ENCODE measurements around the gene MDH1.
"Not testable (repeated sequence)": the region's sequence is repeated elsewhere in the genome, so short reads cannot be mapped to it uniquely, and the experiment has no call there.

MDH1 gene

DNA sequence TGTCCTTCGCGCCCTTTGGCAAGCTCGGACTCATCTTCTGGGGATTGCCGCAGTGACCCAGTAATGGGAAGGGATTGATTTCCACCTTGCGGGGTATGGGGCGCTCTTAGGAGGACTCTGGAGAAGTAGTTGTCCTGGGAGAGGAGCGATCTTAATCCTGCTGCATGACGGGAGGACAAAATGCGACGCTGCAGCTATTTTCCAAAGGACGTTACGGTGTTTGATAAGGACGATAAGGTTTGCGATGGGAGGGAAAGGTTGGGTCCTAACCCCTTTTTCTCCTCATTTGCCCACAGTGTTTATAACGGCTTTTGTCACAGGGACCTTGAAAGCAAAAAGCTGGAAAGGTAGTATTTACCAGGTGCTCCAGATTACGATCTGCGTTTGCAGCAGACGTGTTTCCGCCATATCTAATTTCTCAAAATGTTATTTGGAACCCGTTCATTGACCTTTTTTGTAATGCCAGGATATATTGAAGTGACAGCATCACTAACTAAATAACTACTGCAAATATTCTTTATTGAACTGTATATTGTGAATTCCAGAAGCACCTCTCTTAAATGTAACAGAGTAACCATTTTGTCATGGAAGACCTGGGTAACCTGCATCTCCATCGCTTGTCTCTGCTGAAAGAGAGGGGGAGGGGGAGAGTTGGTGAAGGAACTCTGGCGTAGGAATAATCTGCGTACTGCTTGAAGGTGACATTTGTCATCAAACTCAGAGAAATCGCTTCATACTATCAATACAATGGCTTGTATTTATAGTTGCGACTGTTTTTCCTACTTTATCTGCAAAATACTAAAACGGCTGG is 590 bp downstream of the MDH1 start:
- DNase-seq, result no peak

DNA sequence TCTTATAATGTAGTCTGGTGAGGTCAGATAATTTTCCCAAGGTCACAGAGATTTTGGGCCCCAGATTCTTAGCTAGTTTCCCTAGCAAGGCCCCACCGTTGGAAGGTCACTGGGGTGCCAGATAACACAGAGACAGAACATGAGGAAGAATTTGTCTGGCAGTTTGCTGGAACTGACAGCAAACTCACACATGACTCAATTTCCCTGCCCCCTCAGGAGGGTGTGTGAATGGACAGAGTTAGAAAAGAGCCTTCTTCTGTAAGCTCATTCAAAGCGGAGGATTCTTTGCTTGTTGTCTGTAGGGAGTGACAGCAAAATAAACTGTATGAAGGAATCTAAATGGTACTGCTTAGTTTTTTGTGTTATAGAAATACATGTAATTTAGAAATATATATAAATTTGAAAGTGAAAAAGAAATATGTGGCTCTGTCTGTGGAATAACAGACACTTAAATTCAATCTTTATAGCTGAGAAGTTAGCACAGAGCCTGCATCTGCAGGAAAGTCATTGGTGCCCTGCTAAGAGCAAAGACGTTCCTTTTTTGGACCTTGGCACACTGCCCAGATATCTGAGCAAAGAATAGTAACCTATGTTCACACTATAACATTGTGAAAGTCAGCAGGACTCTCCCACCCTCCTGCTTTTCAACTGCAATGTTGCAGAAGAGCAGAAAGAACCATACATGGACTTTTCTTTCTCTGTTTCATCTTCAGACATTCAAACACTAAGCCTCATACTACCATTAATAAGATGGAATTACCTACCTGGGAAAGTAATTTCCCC is 2.1 kb downstream of the MDH1 start:
- DNase-seq, result no peak

DNA sequence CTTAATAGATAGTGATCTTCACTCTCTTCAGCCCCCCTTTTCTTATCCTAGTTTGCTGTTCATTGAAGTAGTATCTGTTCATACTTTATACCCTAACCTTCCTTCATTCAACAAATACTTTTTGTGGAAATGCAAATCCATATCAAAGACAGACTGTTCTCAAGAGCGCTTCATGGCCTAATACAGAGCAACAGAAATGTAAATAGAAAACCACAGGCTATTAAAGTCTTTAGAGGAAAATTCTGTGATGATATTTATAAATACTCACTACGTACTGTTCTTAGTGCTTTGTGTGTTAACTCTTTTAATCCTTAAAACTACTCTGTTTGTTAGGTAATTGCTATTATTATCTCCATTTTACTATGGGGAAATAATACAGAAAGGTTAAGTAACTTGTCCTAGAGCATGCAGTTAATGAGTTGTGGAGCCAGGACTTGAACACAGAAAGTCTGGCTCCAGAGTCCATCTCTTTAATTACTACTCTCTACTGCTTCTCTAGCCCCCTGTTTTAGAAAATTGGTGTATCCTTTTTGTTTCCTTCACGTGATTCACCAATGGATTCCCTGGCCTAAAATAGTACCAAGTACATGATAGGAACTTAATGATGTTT is 2.9 kb downstream of the MDH1 start:
- DNase-seq, result no peak

DNA sequence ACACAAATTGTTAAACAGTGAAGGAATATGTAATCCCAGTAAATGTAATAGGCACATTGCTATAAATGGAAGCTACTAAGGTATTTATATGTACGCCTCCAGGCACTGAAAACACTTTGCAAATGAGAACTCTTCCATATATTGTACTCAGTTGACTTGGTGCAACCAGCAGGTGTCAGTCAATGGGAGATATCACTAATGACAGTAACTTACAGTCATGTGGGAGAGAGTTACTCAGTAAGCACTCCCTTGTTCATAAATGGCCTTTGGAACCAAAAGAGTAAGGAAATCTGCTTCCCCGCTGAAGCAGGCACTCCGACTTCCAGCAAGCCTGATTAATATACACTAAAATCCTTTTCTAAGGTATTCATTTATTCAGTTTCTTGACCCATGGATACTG is 5.9 kb downstream of the MDH1 start:
- no peak for DNase-seq

DNA sequence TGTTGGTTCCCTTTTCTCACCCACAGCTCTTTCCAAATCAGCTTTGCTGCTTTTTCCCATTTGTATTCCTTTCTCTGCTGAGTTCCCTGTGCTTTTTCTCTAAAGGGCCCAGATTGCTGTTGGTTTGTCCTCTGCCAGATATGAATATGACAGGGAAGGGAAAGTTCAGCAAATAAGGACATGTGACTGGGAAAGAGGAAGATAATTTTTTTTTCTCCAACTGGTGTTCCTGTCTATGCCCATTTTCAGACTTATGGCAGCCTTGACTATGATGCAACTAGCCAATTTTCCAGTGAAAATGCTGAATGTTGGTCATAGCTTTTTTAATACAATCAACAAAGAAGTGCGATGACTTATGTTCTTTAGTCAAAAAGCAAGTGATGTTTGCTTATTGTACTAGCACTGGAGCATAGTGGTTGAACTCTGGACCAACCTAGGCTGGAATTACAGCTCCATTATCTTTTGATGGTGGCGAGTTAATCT is 7.7 kb downstream of the MDH1 start:
- no peak for DNase-seq

DNA sequence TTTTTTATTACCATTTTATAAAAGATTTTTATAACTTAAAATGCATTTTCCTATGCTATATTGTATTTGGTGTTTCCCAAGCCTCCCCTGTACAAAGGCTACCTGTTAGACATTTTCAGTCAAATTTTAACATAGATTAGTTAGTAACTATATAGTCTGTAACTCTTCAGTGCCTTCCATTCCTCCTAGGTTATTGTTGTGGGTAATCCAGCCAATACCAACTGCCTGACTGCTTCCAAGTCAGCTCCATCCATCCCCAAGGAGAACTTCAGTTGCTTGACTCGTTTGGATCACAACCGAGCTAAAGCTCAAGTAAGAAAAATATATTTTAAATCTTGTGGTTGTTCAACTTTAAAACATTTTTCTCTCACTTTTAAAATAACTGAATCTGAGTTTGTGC is 10.2 kb downstream of the MDH1 start:
- DNase-seq, result no peak

DNA sequence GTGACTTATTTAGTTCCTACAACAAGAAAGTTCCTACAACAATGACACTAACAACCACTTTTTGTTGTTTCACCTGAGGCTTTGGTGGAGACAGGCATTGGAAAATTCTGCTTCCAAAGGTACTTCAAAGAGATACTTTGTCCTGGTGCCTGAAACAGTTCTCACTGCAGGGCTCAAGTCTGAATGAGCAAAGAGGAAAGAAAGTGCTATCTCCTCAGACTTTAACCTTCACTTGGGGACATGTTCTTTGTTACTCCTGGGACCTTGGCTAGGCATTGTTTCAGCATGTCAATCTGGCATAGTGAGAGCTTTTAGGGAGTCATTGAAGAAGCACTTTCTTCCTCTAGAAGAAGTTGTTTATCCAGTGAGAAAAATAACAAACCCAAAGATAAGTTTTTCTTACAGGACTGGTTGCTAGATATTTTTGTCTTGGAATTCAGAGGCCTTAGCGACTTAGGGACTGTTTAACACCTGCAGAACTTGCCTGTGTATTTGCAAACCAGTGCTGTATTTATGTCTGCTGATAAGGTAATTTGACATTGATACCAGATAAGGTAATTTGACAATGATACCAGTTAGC is 12.2 kb downstream of the MDH1 start:
- no peak for DNase-seq

DNA sequence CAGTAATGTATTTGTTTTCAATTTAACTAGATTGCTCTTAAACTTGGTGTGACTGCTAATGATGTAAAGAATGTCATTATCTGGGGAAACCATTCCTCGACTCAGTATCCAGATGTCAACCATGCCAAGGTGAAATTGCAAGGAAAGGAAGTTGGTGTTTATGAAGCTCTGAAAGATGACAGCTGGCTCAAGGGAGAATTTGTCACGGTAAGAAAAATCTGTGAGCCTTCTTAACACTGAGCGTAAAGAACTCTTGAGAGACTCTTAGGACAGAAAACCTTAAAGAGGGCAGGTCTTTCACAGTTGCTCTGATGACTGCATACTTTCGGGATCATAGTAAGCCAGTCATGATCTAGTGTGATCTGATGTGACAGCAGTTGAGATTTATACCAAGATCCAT is 15.9 kb downstream of the MDH1 start:
- DNase-seq, result no peak

DNA sequence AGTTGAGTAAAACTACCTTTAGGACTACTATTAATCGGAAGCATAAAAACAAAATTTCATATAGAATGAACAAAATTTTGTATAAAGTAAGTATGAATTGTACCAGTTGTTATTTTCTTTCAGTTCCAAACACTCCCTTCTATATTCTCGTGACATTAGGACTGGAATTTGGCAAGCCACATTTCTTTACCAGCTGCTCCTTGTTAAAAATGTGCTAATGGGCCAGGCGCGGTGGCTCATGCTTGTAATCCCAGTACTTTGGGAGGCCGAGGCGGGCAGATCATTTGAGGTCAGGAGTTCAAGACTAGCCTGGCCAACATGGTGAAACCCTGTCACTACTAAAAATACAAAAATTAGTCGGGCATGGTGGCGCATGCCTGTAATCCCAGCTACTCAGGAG is 20.1 kb downstream of the MDH1 start:
- DNase-seq, result not testable (repeated sequence)

DNA sequence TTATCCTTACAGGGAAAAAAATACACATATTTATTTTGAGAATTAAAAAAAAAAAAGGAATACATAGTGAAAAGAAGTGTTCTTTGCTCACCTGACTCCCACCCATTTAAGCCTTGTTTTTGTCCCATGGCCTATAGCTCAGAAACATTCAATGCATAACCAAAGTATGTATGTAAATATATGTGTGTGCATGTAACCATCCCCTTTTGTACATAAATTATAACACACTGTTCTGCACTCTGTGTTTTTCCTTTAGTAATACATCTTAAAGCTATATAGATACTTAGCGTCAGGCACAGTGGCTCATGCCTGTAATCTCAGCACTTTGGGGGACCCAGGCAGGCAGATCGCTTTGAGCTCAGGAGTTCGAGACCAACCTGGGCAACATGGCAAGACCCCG is 21.8 kb downstream of the MDH1 start:
- no peak for DNase-seq

DNA sequence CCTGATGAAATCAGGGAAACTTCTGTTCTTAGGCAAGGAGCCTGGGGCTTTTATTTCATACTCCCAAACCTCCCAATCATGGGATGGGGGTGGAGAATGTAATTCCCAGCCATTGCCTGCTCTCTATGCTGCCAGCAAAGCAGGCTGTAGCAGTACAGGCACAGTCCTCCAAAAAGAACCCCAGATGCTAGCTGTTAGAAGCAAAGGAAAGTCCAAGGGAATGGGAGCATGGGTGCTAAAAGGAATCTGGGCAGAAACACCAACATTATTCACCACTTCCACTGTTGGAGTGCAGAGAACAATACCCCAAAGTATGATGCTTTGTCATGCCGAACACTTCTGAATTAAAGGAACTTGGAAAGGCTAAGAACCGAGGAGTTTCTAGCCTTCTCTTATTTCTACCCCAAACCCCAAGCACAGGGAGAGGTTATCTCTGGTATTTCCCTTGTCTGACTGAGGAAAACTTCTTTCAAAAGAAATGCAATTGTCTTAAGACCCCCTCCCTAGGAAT is 24.7 kb downstream of the MDH1 start:
- no peak for DNase-seq

DNA sequence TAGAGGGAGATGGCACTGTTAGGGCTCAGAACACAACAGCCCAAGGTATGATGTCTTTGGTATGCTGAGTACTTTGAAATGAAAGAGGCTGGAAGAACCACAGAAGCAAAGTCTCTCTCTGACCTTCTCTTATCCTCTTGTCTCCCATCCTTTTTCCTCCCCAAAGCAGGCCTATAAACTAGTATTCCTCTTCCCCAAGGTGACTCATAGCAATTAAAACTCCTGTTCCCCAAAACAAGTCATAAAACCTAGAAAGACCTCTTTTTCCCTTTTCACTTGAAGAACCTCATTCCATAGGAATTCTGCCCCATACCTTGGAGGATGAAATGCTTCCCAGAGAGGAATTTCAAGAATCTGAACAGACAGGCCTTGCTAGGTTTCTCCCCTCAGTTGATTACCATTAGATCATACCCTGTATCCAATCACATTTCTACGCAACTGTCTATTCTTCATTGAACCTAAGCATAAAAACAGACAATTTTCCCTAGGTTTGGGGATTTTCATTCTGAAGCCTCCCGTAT is 25.7 kb downstream of the MDH1 start:
- DNase-seq, result no peak

DNA sequence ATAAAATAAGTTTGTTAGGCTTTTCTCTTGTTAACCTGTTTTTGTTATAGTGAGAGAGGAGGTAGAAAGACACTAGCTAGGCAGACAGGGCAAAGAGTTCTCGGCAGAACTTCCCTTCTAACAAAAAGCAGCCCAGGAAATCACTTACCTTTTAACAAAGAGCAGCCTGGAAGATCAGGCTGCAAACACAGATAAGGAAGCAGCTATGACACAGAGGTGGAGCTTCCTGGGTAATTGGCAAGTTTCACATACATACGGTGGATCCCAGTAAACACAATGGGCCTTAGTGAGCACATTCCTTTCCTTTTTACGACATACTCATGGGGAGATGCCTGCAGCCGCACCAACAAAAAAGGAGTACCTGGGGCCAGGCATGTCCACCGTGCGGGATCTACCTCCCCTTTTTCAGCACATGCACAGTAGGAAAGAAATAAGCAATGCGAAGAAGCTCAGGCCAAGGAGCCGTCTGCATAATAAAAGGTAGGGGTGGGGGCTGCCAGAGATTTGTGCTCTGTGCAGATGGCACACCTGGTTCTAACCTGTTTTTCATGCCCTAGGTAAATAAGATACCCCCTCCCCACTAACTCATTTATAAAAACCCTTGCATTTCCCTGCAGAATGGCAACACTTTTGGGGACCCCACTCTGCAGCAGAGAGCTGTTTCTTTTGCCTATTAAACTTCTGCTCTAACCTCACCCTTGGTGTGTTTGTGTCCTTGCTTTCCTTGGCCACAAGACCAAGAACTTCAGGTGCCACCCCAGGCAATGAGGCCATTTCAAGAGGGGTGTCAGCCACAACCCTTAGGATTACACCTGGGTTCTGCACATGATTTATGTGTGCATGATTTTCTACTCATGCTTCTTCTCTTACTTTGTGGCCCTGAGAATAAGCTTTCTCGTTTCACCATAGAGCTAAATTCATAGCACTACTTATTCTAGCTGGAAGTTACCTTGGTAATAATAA is 26.5 kb downstream of the MDH1 start:
- no peak for DNase-seq

DNA sequence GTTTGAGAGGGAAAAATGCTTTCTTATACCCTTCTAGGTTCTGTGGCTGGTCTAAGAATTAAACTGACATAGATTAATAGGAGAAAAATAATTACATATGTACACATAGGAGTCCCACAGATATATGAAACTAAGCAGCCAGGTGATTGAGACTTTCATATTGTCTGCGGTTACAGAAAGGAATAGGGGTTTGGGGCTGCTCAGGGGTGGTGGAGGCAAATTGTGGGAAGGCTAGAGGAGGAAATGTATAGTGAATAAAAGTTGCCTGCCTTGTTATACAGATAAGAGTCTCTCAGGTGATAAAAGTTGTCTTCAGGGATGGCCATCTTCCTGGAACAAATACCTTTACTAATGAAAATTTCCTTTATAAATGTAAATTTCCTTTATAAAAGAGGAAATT is 28.6 kb downstream of the MDH1 start:
- DNase-seq, result no peak

DNA sequence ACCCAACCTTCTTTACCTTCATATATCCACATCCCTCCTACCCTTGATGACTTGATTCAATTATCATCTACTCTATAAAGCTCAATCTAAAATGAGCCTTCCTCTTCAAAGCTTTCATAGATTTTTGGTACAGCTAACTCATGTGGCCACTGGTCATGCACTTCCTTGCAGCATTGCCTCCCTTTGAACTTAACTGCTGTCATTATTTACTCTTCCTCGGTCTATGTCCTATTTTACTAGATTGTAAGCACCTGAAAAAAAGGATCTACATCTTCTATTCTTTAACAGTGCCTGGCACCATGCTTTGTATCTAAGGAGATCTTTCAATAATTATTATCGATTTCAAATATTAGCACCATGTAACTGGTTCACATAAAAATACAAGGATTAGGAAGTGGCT is 30.6 kb downstream of the MDH1 start:
- no peak for DNase-seq

DNA sequence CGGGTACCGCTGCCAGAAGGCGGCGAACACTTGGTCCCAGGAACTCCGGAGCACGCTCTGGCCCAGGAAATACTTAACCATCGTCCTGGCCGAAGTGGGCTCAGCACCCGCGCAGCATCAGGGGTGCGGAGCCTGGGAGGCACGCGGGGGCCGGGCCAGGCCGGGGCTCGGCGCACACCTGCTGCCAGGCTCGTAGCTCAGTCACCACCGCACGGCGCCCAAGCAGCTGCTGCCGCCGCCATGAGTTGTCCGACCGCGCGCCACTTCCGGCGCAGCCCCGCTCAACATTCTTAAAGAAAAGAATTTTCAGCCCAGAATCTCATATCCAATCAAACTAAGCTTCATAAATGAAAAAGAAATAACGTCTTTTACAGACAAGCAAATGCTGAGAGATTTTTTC is 34.0 kb downstream of the MDH1 start:
- DNase-seq, result no peak

DNA sequence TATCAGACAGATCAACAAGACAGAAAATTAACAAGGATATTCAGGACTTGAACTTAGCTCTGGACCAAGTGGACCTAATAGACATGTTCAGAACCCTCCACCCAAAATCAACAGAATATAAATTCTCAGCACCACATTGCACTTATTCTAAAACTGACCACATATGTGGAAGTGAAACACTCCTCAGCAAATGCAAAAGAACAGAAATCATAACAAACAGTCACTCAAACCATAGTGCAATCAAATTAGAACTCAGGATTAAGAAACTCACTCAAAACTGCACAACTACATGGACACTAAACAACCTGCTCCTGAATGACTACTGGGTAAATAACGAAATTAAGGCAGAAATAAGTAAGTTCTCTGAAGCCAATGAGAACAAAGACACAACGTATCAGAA is 35.0 kb downstream of the MDH1 start:
- DNase-seq, result not testable (repeated sequence)

DNA sequence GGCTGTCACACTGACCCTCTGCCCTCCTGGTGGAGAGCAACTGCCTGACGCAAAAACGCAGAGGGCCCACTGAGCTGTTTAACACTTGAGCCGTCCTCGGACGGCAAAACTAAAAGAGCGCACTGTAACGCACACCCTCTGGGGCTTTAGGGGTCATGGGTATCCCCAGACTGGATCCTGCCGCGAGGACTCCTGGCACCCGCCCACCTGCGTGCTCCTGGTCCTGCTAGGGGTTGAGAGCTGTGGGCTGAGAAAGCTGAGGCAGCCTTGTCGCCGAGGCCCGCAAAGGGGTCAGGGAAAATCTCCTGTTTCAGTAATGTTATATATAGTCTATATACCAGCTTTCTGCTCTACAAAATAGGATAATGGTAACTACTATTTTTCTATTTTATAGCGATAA is 39.1 kb downstream of the MDH1 start:
- no peak for DNase-seq

DNA sequence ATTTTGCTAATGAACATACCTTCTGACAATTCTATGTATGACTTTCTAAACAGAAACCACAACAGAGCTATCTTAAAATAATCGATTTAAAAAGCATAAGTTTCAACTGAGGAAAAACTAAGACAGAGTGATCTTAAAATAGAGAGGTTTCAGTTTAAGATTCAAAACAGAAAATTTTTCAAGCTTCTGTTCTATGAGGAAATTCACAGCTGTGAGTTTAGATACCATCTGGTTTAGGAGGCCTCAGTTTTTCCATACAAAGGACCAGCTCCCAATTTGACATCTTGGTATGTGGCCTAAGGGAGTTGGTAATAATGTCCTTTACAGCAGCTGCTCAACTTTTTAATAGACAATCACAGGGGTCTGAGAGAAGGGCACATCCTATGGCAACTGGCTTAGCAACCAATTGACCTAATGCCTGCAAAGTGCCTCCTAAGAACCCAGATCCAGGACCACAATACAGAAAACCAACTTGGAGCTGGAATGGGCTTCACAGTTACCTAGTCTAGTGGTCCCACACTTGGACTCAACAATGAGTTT is 39.7 kb downstream of the MDH1 start:
- no peak for DNase-seq

DNA sequence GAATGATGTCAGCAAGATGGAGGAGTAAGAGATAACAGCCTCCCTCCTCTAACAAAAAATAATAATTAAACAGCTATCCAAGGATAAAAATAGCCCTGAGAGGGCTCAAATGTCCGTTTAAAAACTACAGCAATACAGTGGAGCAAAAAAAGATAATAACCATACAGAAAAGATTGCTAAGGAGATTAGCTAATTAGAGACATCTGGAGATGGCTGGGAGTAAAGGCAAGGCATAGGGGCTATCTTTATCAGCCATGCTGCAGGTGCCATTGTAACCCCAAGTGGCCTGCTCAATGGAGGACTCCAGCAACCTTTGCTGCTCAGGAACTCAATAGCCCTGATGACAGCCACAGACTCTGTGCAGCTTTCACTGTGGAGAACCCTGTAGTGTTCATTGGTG is 42.7 kb downstream of the MDH1 start:
- DNase-seq, result no peak

DNA sequence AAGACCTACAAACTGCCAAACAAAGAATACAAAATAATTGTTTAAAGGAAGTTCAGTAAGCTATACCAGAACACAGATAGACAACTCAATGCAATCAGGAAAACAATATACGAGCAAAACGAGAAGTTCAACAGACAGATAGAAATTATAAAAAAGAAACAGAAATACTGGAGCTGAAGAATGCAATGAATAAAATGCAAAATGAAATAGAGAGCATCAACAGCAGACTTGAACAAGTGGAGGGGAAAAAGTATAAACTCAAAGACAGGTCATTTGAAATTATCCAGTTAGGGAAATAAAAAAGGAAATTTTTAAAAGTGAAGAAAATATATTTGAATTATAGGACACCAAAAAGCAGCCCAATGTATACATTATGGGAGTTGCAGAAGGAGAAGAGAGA is 43.6 kb downstream of the MDH1 start:
- DNase-seq, result no peak

DNA sequence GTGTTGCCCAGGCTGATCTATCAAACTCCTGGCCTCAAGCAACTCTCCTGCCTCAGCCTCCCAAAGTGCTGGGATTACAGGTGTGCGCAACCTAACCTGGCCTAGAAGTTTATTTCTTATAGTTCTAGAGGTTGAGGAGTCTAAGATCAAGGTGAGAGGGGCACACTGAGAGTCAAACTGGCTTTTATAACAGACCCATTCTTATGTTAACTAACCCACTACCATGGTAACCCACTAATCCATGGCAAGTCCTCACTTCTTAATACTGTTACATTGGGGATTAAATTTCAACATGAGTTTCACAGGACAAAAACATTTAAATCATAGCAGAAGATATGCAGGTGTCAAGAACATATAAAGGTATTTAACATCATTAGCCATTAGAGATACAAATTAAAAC is 50.6 kb downstream of the MDH1 start:
- no peak for DNase-seq
